Measurements from ENCODE around the gene C1orf185. TPM values are rescaled to one million over a fixed set of nuclear protein-coding genes. Genes with fewer than 3 reads are reported as not detected.

The C1orf185 gene
- polyA plus RNA-seq, 4 donors = not detected

GRCh38 chr1:51072651-51073050 is 29.4 kb upstream of the C1orf185 start:
- H3K4me1 ChIP-seq (ENCODE audit: control insufficient read depth in 3 of 3, insufficient read depth in 2 of 3, low read depth in 1 of 3, low read length in 2 of 3) = no peaks in the 10 kb centered on the region
- no peak overlapping the region for H3K27ac ChIP-seq (ENCODE audit: low read depth in 1 of 3, low read length in 2 of 3)
- H3K4me3 ChIP-seq (ENCODE audit: low read depth in 1 of 3, low read length in 3 of 3) = no peak overlapping the region
- H3K36me3 ChIP-seq (ENCODE audit: control insufficient read depth in 3 of 3, insufficient read depth in 2 of 3, low read depth in 1 of 3, low read length in 3 of 3) = no peaks in the 10 kb centered on the region
- no peaks in the 10 kb centered on the region for H3K9me3 ChIP-seq (ENCODE audit: control insufficient read depth in 2 of 2, insufficient read depth in 1 of 2, low read depth in 1 of 2, low read length in 1 of 2)
- FAIRE-seq (no peak), DNase-seq (no peak)
- peaks cover 0 to 3% (median 3%) of the 10 kb centered on the region in 3 donors for H3K27me3 ChIP-seq (ENCODE audit: control insufficient read depth in 3 of 3, insufficient read depth in 3 of 3, low read length in 3 of 3)

- no peaks in the 10 kb centered on the region for H3K9me3 ChIP-seq (ENCODE audit: control insufficient read depth in 2 of 2, insufficient read depth in 1 of 2, low read depth in 1 of 2, low read length in 1 of 2)
- H3K27me3 ChIP-seq (ENCODE audit: control insufficient read depth in 3 of 3, insufficient read depth in 3 of 3, low read length in 3 of 3) = peaks cover 0 to 3% (median 3%) of the 10 kb centered on the region in 3 donors
- H3K4me3 ChIP-seq (ENCODE audit: low read depth in 1 of 3, low read length in 3 of 3) = no peak overlapping the region
- FAIRE-seq (no peak), DNase-seq (no peak)
- H3K27ac ChIP-seq (ENCODE audit: low read depth in 1 of 3, low read length in 2 of 3) = no peak overlapping the region
- WGBS, 3 donors = 29 to 58% (median 38%) methylated on average over 1 of the region's 1 CpG
- no peaks in the 10 kb centered on the region for H3K36me3 ChIP-seq (ENCODE audit: control insufficient read depth in 3 of 3, insufficient read depth in 2 of 3, low read depth in 1 of 3, low read length in 3 of 3)
- no peaks in the 10 kb centered on the region for H3K4me1 ChIP-seq (ENCODE audit: control insufficient read depth in 3 of 3, insufficient read depth in 2 of 3, low read depth in 1 of 3, low read length in 2 of 3)
Observed at GRCh38 chr1:51073456-51073855, 28.6 kb upstream of the C1orf185 start.

- H3K9me3 ChIP-seq (ENCODE audit: control insufficient read depth in 2 of 2, insufficient read depth in 1 of 2, low read depth in 1 of 2, low read length in 1 of 2) = peaks cover 0 to 3% of the 10 kb centered on the region in 2 donors
- no peak for FAIRE-seq
- H3K36me3 ChIP-seq (ENCODE audit: control insufficient read depth in 3 of 3, insufficient read depth in 2 of 3, low read depth in 1 of 3, low read length in 3 of 3) = no peaks in the 10 kb centered on the region
- DNase-seq = no peak
- H3K27ac ChIP-seq (ENCODE audit: low read depth in 1 of 3, low read length in 2 of 3) = no peak overlapping the region
- 81 to 89% (median 81%) methylated on average over 3 of the region's 3 CpGs for WGBS, 3 donors
- no peak overlapping the region for H3K4me3 ChIP-seq (ENCODE audit: low read depth in 1 of 3, low read length in 3 of 3)
- no peaks in the 10 kb centered on the region for H3K4me1 ChIP-seq (ENCODE audit: control insufficient read depth in 3 of 3, insufficient read depth in 2 of 3, low read depth in 1 of 3, low read length in 2 of 3)
- H3K27me3 ChIP-seq (ENCODE audit: control insufficient read depth in 3 of 3, insufficient read depth in 3 of 3, low read length in 3 of 3) = peaks cover 0 to 4% (median 2%) of the 10 kb centered on the region in 3 donors
Observed at GRCh38 chr1:51086496-51087271, 15.3 kb upstream of the C1orf185 start.

GRCh38 chr1:51088474-51088873 is 13.6 kb upstream of the C1orf185 start:
- 9 to 21% (median 11%) methylated on average over 1 of the region's 1 CpG for whole genome bisulfite sequencing, 3 donors
- H3K27ac ChIP-seq (ENCODE audit: low read depth in 1 of 3, low read length in 2 of 3) = no peak overlapping the region
- peaks cover 0 to 3% of the 10 kb centered on the region in 2 donors for H3K9me3 ChIP-seq (ENCODE audit: control insufficient read depth in 2 of 2, insufficient read depth in 1 of 2, low read depth in 1 of 2, low read length in 1 of 2)
- no peaks in the 10 kb centered on the region for H3K36me3 ChIP-seq (ENCODE audit: control insufficient read depth in 3 of 3, insufficient read depth in 2 of 3, low read depth in 1 of 3, low read length in 3 of 3)
- H3K27me3 ChIP-seq (ENCODE audit: control insufficient read depth in 3 of 3, insufficient read depth in 3 of 3, low read length in 3 of 3) = peaks cover 0 to 4% (median 2%) of the 10 kb centered on the region in 3 donors
- DNase-seq = no peak
- FAIRE-seq = no peak
- no peak overlapping the region for H3K4me3 ChIP-seq (ENCODE audit: low read depth in 1 of 3, low read length in 3 of 3)
- H3K4me1 ChIP-seq (ENCODE audit: control insufficient read depth in 3 of 3, insufficient read depth in 2 of 3, low read depth in 1 of 3, low read length in 2 of 3) = no peaks in the 10 kb centered on the region

- Histone ChIP-seq H3K9me3 (ENCODE audit: control insufficient read depth in 2 of 2, insufficient read depth in 1 of 2, low read depth in 1 of 2, low read length in 1 of 2) (peaks cover 0 to 6% of the 10 kb centered on the region in 2 donors), H3K36me3 (ENCODE audit: control insufficient read depth in 3 of 3, insufficient read depth in 2 of 3, low read depth in 1 of 3, low read length in 3 of 3) (no peaks in the 10 kb centered on the region), H3K27ac (ENCODE audit: low read depth in 1 of 3, low read length in 2 of 3) (no peak overlapping the region), H3K4me1 (ENCODE audit: control insufficient read depth in 3 of 3, insufficient read depth in 2 of 3, low read depth in 1 of 3, low read length in 2 of 3) (no peaks in the 10 kb centered on the region), H3K4me3 (ENCODE audit: low read depth in 1 of 3, low read length in 3 of 3) (no peak overlapping the region), H3K27me3 (ENCODE audit: control insufficient read depth in 3 of 3, insufficient read depth in 3 of 3, low read length in 3 of 3) (peaks cover 0 to 2% (median 0%) of the 10 kb centered on the region in 3 donors)
- 62 to 84% (median 78%) methylated on average over 1 of the region's 1 CpG for WGBS, 3 donors
- no peak for DNase-seq
- no peak for FAIRE-seq
Observed at GRCh38 chr1:51093581-51093980, 8.4 kb upstream of the C1orf185 start.

GRCh38 chr1:51097171-51097570 is 4.9 kb upstream of the C1orf185 start:
- H3K4me1 ChIP-seq (ENCODE audit: control insufficient read depth in 3 of 3, insufficient read depth in 2 of 3, low read depth in 1 of 3, low read length in 2 of 3) = no peaks in the 10 kb centered on the region
- WGBS, 3 donors = 84 to 88% (median 88%) methylated on average over 1 of the region's 1 CpG
- H3K4me3 ChIP-seq (ENCODE audit: low read depth in 1 of 3, low read length in 3 of 3) = no peak overlapping the region
- no peaks in the 10 kb centered on the region for H3K36me3 ChIP-seq (ENCODE audit: control insufficient read depth in 3 of 3, insufficient read depth in 2 of 3, low read depth in 1 of 3, low read length in 3 of 3)
- H3K27me3 ChIP-seq (ENCODE audit: control insufficient read depth in 3 of 3, insufficient read depth in 3 of 3, low read length in 3 of 3) = peaks cover 0 to 2% (median 0%) of the 10 kb centered on the region in 3 donors
- FAIRE-seq = no peak
- DNase-seq = no peak
- no peak overlapping the region for H3K27ac ChIP-seq (ENCODE audit: low read depth in 1 of 3, low read length in 2 of 3)
- H3K9me3 ChIP-seq (ENCODE audit: control insufficient read depth in 2 of 2, insufficient read depth in 1 of 2, low read depth in 1 of 2, low read length in 1 of 2) = peaks cover 0 to 3% of the 10 kb centered on the region in 2 donors

GRCh38 chr1:51100264-51100880 is 1.7 kb upstream of the C1orf185 start:
- Histone ChIP-seq H3K4me3 (ENCODE audit: low read depth in 1 of 3, low read length in 3 of 3) (no peak overlapping the region), H3K4me1 (ENCODE audit: control insufficient read depth in 3 of 3, insufficient read depth in 2 of 3, low read depth in 1 of 3, low read length in 2 of 3) (no peaks in the 10 kb centered on the region), H3K36me3 (ENCODE audit: control insufficient read depth in 3 of 3, insufficient read depth in 2 of 3, low read depth in 1 of 3, low read length in 3 of 3) (no peaks in the 10 kb centered on the region), H3K9me3 (ENCODE audit: control insufficient read depth in 2 of 2, insufficient read depth in 1 of 2, low read depth in 1 of 2, low read length in 1 of 2) (peaks cover 0 to 2% of the 10 kb centered on the region in 2 donors), H3K27ac (ENCODE audit: low read depth in 1 of 3, low read length in 2 of 3) (no peak overlapping the region), H3K27me3 (ENCODE audit: control insufficient read depth in 3 of 3, insufficient read depth in 3 of 3, low read length in 3 of 3) (peaks cover 0 to under 1% (median 0%) of the 10 kb centered on the region in 3 donors)
- DNase-seq = no peak
- no peak for FAIRE-seq
- 66 to 84% (median 80%) methylated on average over 3 of the region's 3 CpGs for WGBS, 3 donors

GRCh38 chr1:51114137-51114536 is 12.1 kb downstream of the C1orf185 start:
- no peaks in the 10 kb centered on the region for H3K36me3 ChIP-seq (ENCODE audit: control insufficient read depth in 3 of 3, insufficient read depth in 2 of 3, low read depth in 1 of 3, low read length in 3 of 3)
- H3K27ac ChIP-seq (ENCODE audit: low read depth in 1 of 3, low read length in 2 of 3) = peak overlapping the region in 1 of 3 donors; percentile 53
- WGBS, 3 donors = 30 to 58% (median 44%) methylated on average over 6 of the region's 6 CpGs
- no peaks in the 10 kb centered on the region for H3K4me1 ChIP-seq (ENCODE audit: control insufficient read depth in 3 of 3, insufficient read depth in 2 of 3, low read depth in 1 of 3, low read length in 2 of 3)
- no peaks in the 10 kb centered on the region for H3K9me3 ChIP-seq (ENCODE audit: control insufficient read depth in 2 of 2, insufficient read depth in 1 of 2, low read depth in 1 of 2, low read length in 1 of 2)
- no peak overlapping the region for H3K4me3 ChIP-seq (ENCODE audit: low read depth in 1 of 3, low read length in 3 of 3)
- no peaks in the 10 kb centered on the region for H3K27me3 ChIP-seq (ENCODE audit: control insufficient read depth in 3 of 3, insufficient read depth in 3 of 3, low read length in 3 of 3)
- FAIRE-seq = no peak
- DNase-seq = peak; percentile 35
